Parathyroid adenoma (tissue), 2 donors: Measurements from ENCODE around the gene LRRC1.

ENCODE experiments used
- H2AFZ ChIP-seq: fragments of 300-600 bp; sonication (generic); one replicate; pipeline ENCODE4 v1.7.0; 2017; ENCODE audit warnings: antibody characterized with exemption, mild to moderate bottlenecking
- H3K27ac ChIP-seq: fragments of 300-600 bp; sonication (generic); one replicate; pipeline ENCODE4 v1.7.0; 2017
- H3K27me3 ChIP-seq: fragments of 300-600 bp; sonication (generic); one replicate; pipeline ENCODE4 v1.7.0; 2017; ENCODE audit warnings: low read length; ENCODE audit not compliant: control insufficient read depth, insufficient read depth
- H3K36me3 ChIP-seq: fragments of 300-600 bp; sonication (generic); one replicate; pipeline ENCODE4 v1.7.0; 2017; ENCODE audit warnings: low read length; ENCODE audit not compliant: control insufficient read depth, insufficient read depth
- H3K4me1 ChIP-seq: fragments of 300-600 bp; sonication (generic); one replicate; pipeline ENCODE4 v1.7.0; 2017; ENCODE audit warnings: control low read depth
- H3K4me2 ChIP-seq: fragments of 300-600 bp; sonication (generic); one replicate; pipeline ENCODE4 v1.7.0; 2017; ENCODE audit warnings: low read length
- H3K4me3 ChIP-seq: fragments of 300-600 bp; sonication (generic); one replicate; pipeline ENCODE4 v1.7.0; 2017; ENCODE audit warnings: low read depth, low read length
- H3K79me2 ChIP-seq: fragments of 300-600 bp; sonication (generic); one replicate; pipeline ENCODE4 v1.7.0; 2017; ENCODE audit warnings: control low read depth
- H3K9ac ChIP-seq: fragments of 300-600 bp; sonication (generic); one replicate; pipeline ENCODE4 v1.7.0; 2017; ENCODE audit warnings: mild to moderate bottlenecking
- H3K9me3 ChIP-seq: fragments of 300-600 bp; sonication (generic); one replicate; pipeline ENCODE4 v1.7.0; 2017; ENCODE audit warnings: low read length; ENCODE audit not compliant: control insufficient read depth
- CTCF ChIP-seq: fragments of 300-600 bp; sonication (generic); IDR thresholded peaks from one replicate; pipeline ENCODE4 v1.7.0; 2017; ENCODE audit warnings: antibody characterized with exemption, mild to moderate bottlenecking
- donor health status: primary hyperparathyroidism.

The LRRC1 gene

GRCh38 chr6:53786832-53787231 is 8.0 kb upstream of the LRRC1 start:
- Histone ChIP-seq H3K9me3 (peaks cover 4% of the 10 kb centered on the region), H3K27me3 (no peaks in the 10 kb centered on the region), H3K4me1 (no peaks in the 10 kb centered on the region), H3K4me3 (no peak overlapping the region), H3K4me2 (no peak overlapping the region), H3K79me2 (no peaks in the 10 kb centered on the region), H2AFZ (no peak overlapping the region), H3K9ac (no peak overlapping the region), H3K27ac (no peak overlapping the region), H3K36me3 (no peaks in the 10 kb centered on the region)
- TF ChIP-seq CTCF, result no peak

- H3K4me2 ChIP-seq, result no peak overlapping the region
- no peak overlapping the region for H3K9ac ChIP-seq
- H3K9me3 ChIP-seq, result peaks cover 4% of the 10 kb centered on the region
These were observed 3.9 kb upstream of the LRRC1 start for GRCh38 chr6:53790886-53791285.

GRCh38 chr6:53792016-53792415 is 2.8 kb upstream of the LRRC1 start:
- peak overlapping the region; percentile 12 for H2AFZ ChIP-seq
- no peaks in the 10 kb centered on the region for H3K36me3 ChIP-seq
- TF ChIP-seq CTCF, result no peak
- H3K9ac ChIP-seq, result no peak overlapping the region
- no peaks in the 10 kb centered on the region for H3K27me3 ChIP-seq
- H3K4me3 ChIP-seq, result no peak overlapping the region
- no peaks in the 10 kb centered on the region for H3K4me1 ChIP-seq
- H3K9me3 ChIP-seq, result peaks cover 4% of the 10 kb centered on the region
- H3K4me2 ChIP-seq, result no peak overlapping the region
- peaks cover 5% of the 10 kb centered on the region for H3K79me2 ChIP-seq
- no peak overlapping the region for H3K27ac ChIP-seq

More at GRCh38 chr6:53790886-53791285, 3.9 kb upstream of the LRRC1 start:
- no peak for TF ChIP-seq CTCF
- Histone ChIP-seq H3K79me2 (peaks cover 5% of the 10 kb centered on the region), H3K36me3 (no peaks in the 10 kb centered on the region), H3K4me3 (no peak overlapping the region), H3K27ac (no peak overlapping the region), H3K4me1 (no peaks in the 10 kb centered on the region), H3K27me3 (no peaks in the 10 kb centered on the region), H2AFZ (no peak overlapping the region)

- H3K4me3 ChIP-seq, result peak overlapping the region; percentile 74
- H3K9ac ChIP-seq, result no peak overlapping the region
These were observed 1.9 kb upstream of the LRRC1 start for GRCh38 chr6:53792973-53793317.

More at GRCh38 chr6:53792973-53793317, 1.9 kb upstream of the LRRC1 start:
- H2AFZ ChIP-seq, result peak overlapping the region; percentile 85
- no peak for TF ChIP-seq CTCF
- peaks cover 13% of the 10 kb centered on the region for H3K79me2 ChIP-seq
- H3K4me1 ChIP-seq, result no peaks in the 10 kb centered on the region
- H3K4me2 ChIP-seq, result peak overlapping the region; percentile 94
- peak overlapping the region; percentile 79 for H3K27ac ChIP-seq
- H3K9me3 ChIP-seq, result peaks cover 4% of the 10 kb centered on the region
- H3K36me3 ChIP-seq, result no peaks in the 10 kb centered on the region
- H3K27me3 ChIP-seq, result no peaks in the 10 kb centered on the region
